Mesenchymal stem cell (in vitro differentiated cells and primary cell): Measurements from ENCODE around the gene KLF7.

Source experiments
- DNase-seq: peaks from one replicate; pipeline ENCODE4 v3.0.0-alpha.2; 2013
- H2AFZ ChIP-seq: one replicate; pipeline ENCODE4 v1.6.1; 2013; ENCODE audit warnings: low read depth, mild to moderate bottlenecking, control low read depth, inconsistent platforms, low read length, moderate library complexity
- H2AK5ac ChIP-seq: 2 replicates; pipeline ENCODE4 v1.6.1; 2013; ENCODE audit warnings: low read length, moderate library complexity, mild to moderate bottlenecking, inconsistent platforms; ENCODE audit not compliant: severe bottlenecking
- H2BK120ac ChIP-seq: one replicate; pipeline ENCODE4 v1.6.1; 2013; ENCODE audit warnings: low read depth, mild to moderate bottlenecking, inconsistent platforms, low read length, moderate library complexity
- H2BK12ac ChIP-seq, 2 experiments: one replicate each; pipeline ENCODE4 v1.6.1; 2013; ENCODE audit warnings: inconsistent platforms in 2 of 2, low read length in 2 of 2, mild to moderate bottlenecking in 2 of 2, moderate library complexity in 2 of 2, control low read depth in 1 of 2
- H2BK15ac ChIP-seq: one replicate; pipeline ENCODE4 v1.6.1; 2013; ENCODE audit warnings: mild to moderate bottlenecking, low read depth, inconsistent platforms; ENCODE audit not compliant: poor library complexity, severe bottlenecking
- H2BK5ac ChIP-seq: 2 replicates; pipeline ENCODE4 v1.6.1; 2013; ENCODE audit warnings: low read depth, mild to moderate bottlenecking, low read length, control low read depth, inconsistent platforms; ENCODE audit not compliant: poor library complexity, severe bottlenecking
- H3K14ac ChIP-seq, 2 experiments: one replicate each; pipeline ENCODE4 v1.6.1; 2013; ENCODE audit warnings: inconsistent platforms in 2 of 2, low read length in 2 of 2, control low read depth in 1 of 2, mild to moderate bottlenecking in 1 of 2, moderate library complexity in 1 of 2
- H3K18ac ChIP-seq, 2 experiments: one replicate each; pipeline ENCODE4 v1.6.1; 2013; ENCODE audit warnings: inconsistent platforms in 2 of 2, low read length in 2 of 2, control low read depth in 1 of 2, low read depth in 1 of 2, mild to moderate bottlenecking in 1 of 2
- H3K23ac ChIP-seq, 2 experiments: one replicate each; pipeline ENCODE4 v1.6.1; 2013; ENCODE audit warnings: inconsistent platforms in 2 of 2, low read length in 2 of 2, mild to moderate bottlenecking in 2 of 2, moderate library complexity in 2 of 2, control low read depth in 1 of 2
- H3K27ac ChIP-seq: 2 replicates; pipeline ENCODE4 v1.5.1; 2013; ENCODE audit warnings: mild to moderate bottlenecking, moderate library complexity, low read length, control low read depth, inconsistent platforms; ENCODE audit not compliant: poor library complexity, severe bottlenecking
- H3K27me3 ChIP-seq, 2 experiments: 2 replicates each; pipeline versions ENCODE4 v1.6.1 to v1.7.0; 2013; ENCODE audit warnings: low read length in 2 of 2, mild to moderate bottlenecking in 2 of 2, moderate library complexity in 2 of 2, control low read depth in 1 of 2, inconsistent platforms in 1 of 2; ENCODE audit not compliant: control insufficient read depth in 1 of 2, insufficient read depth in 1 of 2
- H3K36me3 ChIP-seq, 2 experiments: 2 replicates each; pipeline versions ENCODE4 v1.6.1 to v1.7.0; 2013; ENCODE audit warnings: low read length in 2 of 2, control low read depth in 1 of 2, inconsistent platforms in 1 of 2, low read depth in 1 of 2, mild to moderate bottlenecking in 1 of 2; ENCODE audit not compliant: insufficient read depth in 2 of 2, control insufficient read depth in 1 of 2
- H3K4ac ChIP-seq, 2 experiments: one replicate each; pipeline ENCODE4 v1.6.1; 2013; ENCODE audit warnings: inconsistent platforms in 2 of 2, low read length in 2 of 2, mild to moderate bottlenecking in 2 of 2, moderate library complexity in 2 of 2, control low read depth in 1 of 2, low read depth in 1 of 2
- H3K4me1 ChIP-seq: 2 replicates; pipeline ENCODE4 v1.6.1; 2013; ENCODE audit warnings: low read depth, low read length, control low read depth; ENCODE audit not compliant: control insufficient read depth, insufficient read depth
- H3K4me2 ChIP-seq: 2 replicates; pipeline ENCODE4 v1.6.1; 2013; ENCODE audit warnings: low read length, mild to moderate bottlenecking, inconsistent platforms; ENCODE audit not compliant: poor library complexity, severe bottlenecking
- H3K4me3 ChIP-seq, 2 experiments: 2 replicates each; pipeline versions ENCODE4 v1.5.1 to v1.7.0; 2013; ENCODE audit warnings: low read length in 2 of 2, mild to moderate bottlenecking in 2 of 2, control low read depth in 1 of 2, low read depth in 1 of 2; ENCODE audit not compliant: insufficient read depth in 1 of 2
- H3K79me1 ChIP-seq: replicated peaks from 2 replicates; pipeline ENCODE4 v1.6.1; 2013; ENCODE audit warnings: mild to moderate bottlenecking, control low read depth, low read length, inconsistent platforms; ENCODE audit not compliant: poor library complexity, severe bottlenecking
- H3K9ac ChIP-seq: 2 replicates; pipeline ENCODE4 v1.7.0; 2013; ENCODE audit warnings: mild to moderate bottlenecking, low read length, moderate library complexity
- H3K9me3 ChIP-seq: 2 replicates; pipeline ENCODE4 v1.7.0; 2013; ENCODE audit warnings: mild to moderate bottlenecking, low read length; ENCODE audit not compliant: control insufficient read depth
- H4K8ac ChIP-seq: one replicate; pipeline ENCODE4 v1.6.1; 2013; ENCODE audit warnings: inconsistent platforms, mild to moderate bottlenecking, low read length, moderate library complexity
- H4K91ac ChIP-seq: one replicate; pipeline ENCODE4 v1.6.1; 2013; ENCODE audit warnings: mild to moderate bottlenecking, low read length, inconsistent platforms
- WGBS: methylation state at CpG from one replicate; pipeline ENCODE4 v1.1.7; 2013; ENCODE audit warnings: mixed read lengths; 5-methylcytosine and 5-hydroxymethylcytosine counted together

The KLF7 gene

DNA sequence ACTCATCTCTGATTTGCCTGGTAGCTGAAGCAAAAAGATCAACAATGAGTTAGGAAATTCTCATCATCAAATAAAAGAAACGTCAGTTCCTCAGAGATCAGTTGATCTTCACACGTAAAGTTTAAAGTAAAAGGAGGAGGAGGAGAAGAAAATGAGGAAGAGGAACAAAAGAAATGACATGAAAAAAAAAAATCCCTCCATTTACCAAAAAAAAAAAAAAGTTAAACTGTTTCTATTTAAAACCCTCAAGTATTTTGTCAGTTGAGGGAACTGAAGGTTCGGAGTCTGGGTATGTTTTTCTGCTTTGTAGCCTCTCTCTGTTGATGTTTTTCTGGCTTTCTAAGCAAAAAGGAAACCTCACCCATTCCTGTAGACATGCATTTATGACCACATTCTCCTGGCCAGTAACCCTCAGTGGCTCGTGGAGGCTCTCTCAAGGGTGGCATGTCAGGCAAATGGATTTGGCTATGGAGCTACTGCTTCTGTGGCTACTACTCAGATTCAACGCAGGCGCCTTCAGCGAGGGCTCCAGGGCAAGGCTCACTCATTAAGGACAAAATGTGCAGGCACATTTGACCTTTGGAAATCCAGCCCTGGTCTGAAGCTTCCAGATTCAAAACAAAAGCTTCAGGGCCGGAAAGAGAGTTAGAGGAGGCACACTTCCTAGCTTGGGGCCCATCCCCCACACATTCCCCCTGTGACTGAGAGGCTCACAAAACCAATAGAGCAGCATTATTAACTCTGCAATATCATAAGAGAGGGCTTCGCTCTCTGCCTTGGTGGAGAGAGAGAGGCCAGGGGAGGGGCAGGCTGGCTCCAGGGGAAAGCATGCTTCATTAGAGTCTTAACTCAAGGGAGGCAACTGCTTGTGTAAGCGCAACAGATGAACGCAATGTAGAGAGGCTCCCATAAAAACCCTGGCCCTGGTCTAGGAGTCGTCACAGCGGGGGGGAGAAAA, 22.3 kb downstream of the KLF7 start:
- Histone ChIP-seq H3K79me1 (peaks cover 4% of the 10 kb centered on the region), H2BK5ac (no peak overlapping the region), H2AK5ac (no peak overlapping the region), H4K91ac (no peak overlapping the region), H3K23ac (no peak overlapping the region), H3K36me3 (peaks cover 2 to 18% of the 10 kb centered on the region in 2 experiments), H3K4me2 (peak overlapping the region; percentile 34), H4K8ac (no peak overlapping the region), H2BK12ac (no peak overlapping the region), H3K9me3 (no peaks in the 10 kb centered on the region), H3K27me3 (no peaks in the 10 kb centered on the region), H2BK120ac (no peak overlapping the region), H2BK15ac (no peak overlapping the region), H3K27ac (peak overlapping the region; percentile 66), H3K4me3 (peak overlapping the region in 1 of 2 experiments; percentile 66), H3K4me1 (peaks cover 15% of the 10 kb centered on the region), H3K18ac (no peak overlapping the region), H3K9ac (peak overlapping the region; percentile 81), H3K14ac (no peak overlapping the region), H2AFZ (no peak overlapping the region), H3K4ac (peak overlapping the region in 1 of 2 experiments; percentile 7)
- 6% methylated on average over 11 of the region's 13 CpGs for WGBS
- DNase-seq: peak; percentile 89

DNA sequence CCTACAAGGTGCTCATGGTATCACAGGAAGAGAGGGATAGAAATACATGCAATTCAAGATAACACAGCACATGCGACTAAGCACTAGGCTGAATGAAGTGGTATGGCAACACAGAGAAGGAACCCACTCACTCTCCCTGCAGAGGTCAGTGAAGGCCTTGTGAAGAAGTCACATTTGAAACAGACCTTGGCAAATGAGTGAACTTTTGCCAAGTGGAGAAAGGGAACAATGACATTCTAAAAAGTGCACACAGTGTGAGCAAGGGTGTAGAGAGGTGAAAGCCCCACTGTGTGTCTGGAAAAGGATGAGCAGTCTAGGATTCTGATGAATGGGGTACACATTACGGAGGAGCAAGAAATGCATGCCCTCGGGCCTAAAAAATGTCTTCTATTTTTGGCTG, 23.3 kb downstream of the KLF7 start:
- no peak overlapping the region for H4K8ac ChIP-seq
- H3K27me3 ChIP-seq: no peaks in the 10 kb centered on the region
- peak overlapping the region in 1 of 2 experiments; percentile 10 for H2BK12ac ChIP-seq
- H3K9ac ChIP-seq: peak overlapping the region; percentile 81
- 77% methylated on average over 3 of the region's 3 CpGs for WGBS
- no peak overlapping the region for H3K4ac ChIP-seq
- DNase-seq: no peak
- no peak overlapping the region for H4K91ac ChIP-seq
- H2BK5ac ChIP-seq: no peak overlapping the region
- H3K23ac ChIP-seq: no peak overlapping the region
- H3K79me1 ChIP-seq: peaks cover 3% of the 10 kb centered on the region
- peaks cover 10% of the 10 kb centered on the region for H3K4me1 ChIP-seq
- H3K18ac ChIP-seq: peak overlapping the region in 1 of 2 experiments; percentile 4
- H2BK15ac ChIP-seq: no peak overlapping the region
- peak overlapping the region in 1 of 2 experiments; percentile 66 for H3K4me3 ChIP-seq
- peak overlapping the region; percentile 36 for H2AK5ac ChIP-seq
- no peaks in the 10 kb centered on the region for H3K9me3 ChIP-seq
- no peak overlapping the region for H2AFZ ChIP-seq
- H3K27ac ChIP-seq: no peak overlapping the region
- H3K4me2 ChIP-seq: no peak overlapping the region
- H3K14ac ChIP-seq: no peak overlapping the region
- no peak overlapping the region for H2BK120ac ChIP-seq
- peaks cover 2 to 18% of the 10 kb centered on the region in 2 experiments for H3K36me3 ChIP-seq

DNA sequence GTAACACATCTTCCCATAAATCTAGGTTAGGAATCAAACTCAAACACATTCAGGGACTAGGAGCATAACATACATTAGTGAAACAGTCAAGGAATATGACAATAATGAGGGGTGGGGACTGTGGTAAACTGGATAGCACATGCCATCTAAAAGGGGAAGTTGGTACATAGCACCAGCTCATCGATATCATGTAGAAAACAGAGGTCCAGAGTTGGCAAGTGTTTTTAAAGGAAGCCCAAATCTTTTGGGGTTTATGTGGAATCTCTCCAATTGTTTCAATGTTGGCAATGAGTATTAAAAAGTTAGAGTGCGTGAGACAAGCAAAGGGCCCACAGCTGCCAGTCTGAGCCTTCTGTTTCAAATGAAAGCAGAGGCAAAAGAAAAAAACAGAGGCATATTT, 24.4 kb downstream of the KLF7 start:
- peaks cover 10% of the 10 kb centered on the region for H3K4me1 ChIP-seq
- H3K4me2 ChIP-seq: no peak overlapping the region
- H2BK15ac ChIP-seq: no peak overlapping the region
- H3K23ac ChIP-seq: no peak overlapping the region
- H3K4ac ChIP-seq: no peak overlapping the region
- no peak overlapping the region for H2BK5ac ChIP-seq
- WGBS: 98% methylated on average over 2 of the region's 2 CpGs
- peak overlapping the region; percentile 81 for H3K9ac ChIP-seq
- peak overlapping the region in 1 of 2 experiments; percentile 67 for H2BK12ac ChIP-seq
- H2BK120ac ChIP-seq: no peak overlapping the region
- no peak overlapping the region for H4K91ac ChIP-seq
- no peak overlapping the region for H3K18ac ChIP-seq
- H3K4me3 ChIP-seq: peak overlapping the region in 1 of 2 experiments; percentile 23
- no peaks in the 10 kb centered on the region for H3K27me3 ChIP-seq
- H3K14ac ChIP-seq: no peak overlapping the region
- H4K8ac ChIP-seq: no peak overlapping the region
- H2AFZ ChIP-seq: no peak overlapping the region
- no peak overlapping the region for H3K27ac ChIP-seq
- DNase-seq: no peak
- H3K9me3 ChIP-seq: no peaks in the 10 kb centered on the region
- peaks cover 0 to 17% of the 10 kb centered on the region in 2 experiments for H3K36me3 ChIP-seq
- no peak overlapping the region for H2AK5ac ChIP-seq
- H3K79me1 ChIP-seq: no peaks in the 10 kb centered on the region

DNA sequence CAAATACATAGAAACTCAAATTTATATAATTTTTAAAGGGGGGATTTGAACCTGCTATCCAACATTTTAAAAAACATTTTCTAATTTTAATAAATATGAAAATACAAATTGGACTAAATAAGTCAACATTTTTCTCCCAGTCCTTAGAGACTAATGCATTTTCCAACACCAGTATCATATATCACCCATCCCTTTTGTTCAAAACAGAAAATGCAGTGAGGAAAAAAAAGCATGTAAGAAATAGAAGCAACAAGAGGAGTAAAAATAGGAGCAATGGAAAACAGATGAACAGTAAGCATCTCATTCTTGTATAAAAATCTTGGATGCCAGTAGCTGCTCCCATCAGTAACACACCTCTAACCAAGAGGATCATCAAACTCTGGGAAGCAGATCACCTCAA, 25.5 kb downstream of the KLF7 start:
- Histone ChIP-seq H2AK5ac (no peak overlapping the region), H3K9ac (no peak overlapping the region), H3K4me1 (peaks cover 11% of the 10 kb centered on the region), H3K27ac (no peak overlapping the region), H3K4me3 (no peak overlapping the region), H2BK120ac (no peak overlapping the region), H3K14ac (no peak overlapping the region), H2AFZ (no peak overlapping the region), H2BK5ac (no peak overlapping the region), H3K18ac (no peak overlapping the region), H3K9me3 (no peaks in the 10 kb centered on the region), H3K23ac (no peak overlapping the region), H2BK15ac (no peak overlapping the region), H3K4me2 (no peak overlapping the region), H4K8ac (no peak overlapping the region), H3K36me3 (peaks cover 0 to 9% of the 10 kb centered on the region in 2 experiments), H3K27me3 (no peaks in the 10 kb centered on the region), H3K79me1 (peaks cover 2% of the 10 kb centered on the region), H2BK12ac (no peak overlapping the region), H3K4ac (no peak overlapping the region), H4K91ac (no peak overlapping the region)
- DNase-seq: no peak
